K562 (cell line): ENCODE results near the gene ARSD. TPM values are rescaled to one million over a fixed set of nuclear protein-coding genes. Genes with fewer than 3 reads are reported as not detected.

Experiments
- ATAC-seq: fragments of 200-7000 bp; cut with Tn5 transposase; 3 replicates; pipeline ENCODE4 v1.9.1; 2020; ENCODE audit warnings: moderate library complexity
- BruUV-seq: library from RNA; stranded (reverse); fragments of 400-500 nt; replicated peaks from 2 replicates; lab custom pipeline; 2021; lab: Mats Ljungman, UMichigan
- CTCF ChIA-PET: fragments of 300-600 bp; formaldehyde crosslinking; extraction: SDS; loops from one replicate; lab custom pipeline; 2021; ENCODE audit warnings: low intra/inter-chr PET ratio; lab: Yijun Ruan, JAX
- POLR2A ChIA-PET: fragments of 300-600, 350-650 bp; sonication (Branson Sonifier 250); formaldehyde crosslinking; extraction: SDS; loops from one replicate; lab custom pipeline; 2021; ENCODE audit warnings: antibody characterized with exemption, inconsistent platforms; lab: Yijun Ruan, JAX
- DNase-seq, 4 experiments: peaks; one replicate each; pipeline versions ENCODE4 v3.0.0 to v3.0.0-alpha.2; 2011 to 2018; ENCODE audit warnings: low spot score in 3 of 4, mixed read lengths in 3 of 4; ENCODE audit errors: extremely low read depth in 1 of 4
- FAIRE-seq: peaks from 2 replicates; lab custom pipeline; 2011; peaks lifted over from hg19 to GRCh38; lab: Jason Lieb, UNC
- H2AFZ ChIP-seq: 2 replicates; pipeline ENCODE4 v1.6.0; 2011; ENCODE audit warnings: low read depth, low read length, control low read depth, inconsistent platforms
- H3K27ac ChIP-seq: fragments of 200-600 bp; 3 replicates; pipeline ENCODE4 v1.8.0; 2011; ENCODE audit warnings: low read depth, mild to moderate bottlenecking, control low read depth, inconsistent platforms, low read length, moderate library complexity, mixed read lengths; ENCODE audit errors: extremely low read depth
- H3K27me3 ChIP-seq, 2 experiments: fragments of 300-600 bp in 1 of 2; 2 replicates in 1 of 2; 3 replicates in 1 of 2; pipeline versions ENCODE4 v1.6.0 to v1.8.0; 2011; ENCODE audit warnings: inconsistent platforms in 2 of 2, low read length in 2 of 2, mild to moderate bottlenecking in 1 of 2, mixed read lengths in 1 of 2, moderate library complexity in 1 of 2; ENCODE audit not compliant: control insufficient read depth in 2 of 2, insufficient read depth in 2 of 2
- H3K36me3 ChIP-seq: fragments of 300-600 bp; 3 replicates; pipeline ENCODE4 v1.8.0; 2011; ENCODE audit warnings: mild to moderate bottlenecking, low read length, inconsistent platforms; ENCODE audit not compliant: control insufficient read depth, insufficient read depth
- H3K4me1 ChIP-seq, 2 experiments: fragments of 200-600 bp in 1 of 2; replicated peaks in 1 of 2; 2 replicates in 1 of 2; 3 replicates in 1 of 2; pipeline versions ENCODE4 v1.5.1 to v1.8.0; 2011; ENCODE audit warnings: inconsistent platforms in 2 of 2, low read length in 2 of 2, mild to moderate bottlenecking in 1 of 2, mixed read lengths in 1 of 2, moderate library complexity in 1 of 2; ENCODE audit not compliant: control insufficient read depth in 2 of 2, insufficient read depth in 2 of 2
- H3K4me2 ChIP-seq: 2 replicates; pipeline ENCODE4 v1.6.1; 2011; ENCODE audit warnings: low read length, control low read depth, inconsistent platforms, mixed read lengths; ENCODE audit not compliant: insufficient read depth
- H3K4me3 ChIP-seq: fragments of 200-600 bp; sonication (generic), shearing (Covaris generic); 2 replicates; pipeline ENCODE4 v1.5.1; 2016; ENCODE audit warnings: control low read depth, inconsistent platforms
- H3K79me2 ChIP-seq: fragments of 200-600 bp; 3 replicates; pipeline ENCODE4 v1.8.0; 2011; ENCODE audit warnings: low read length, inconsistent platforms; ENCODE audit not compliant: control insufficient read depth, insufficient read depth
- H3K9ac ChIP-seq, 2 experiments: 2 replicates each; pipeline versions ENCODE4 v1.6.0 to v1.6.1; 2011; ENCODE audit warnings: low read depth in 2 of 2, low read length in 2 of 2, control low read depth in 1 of 2, inconsistent platforms in 1 of 2, mild to moderate bottlenecking in 1 of 2, mixed read lengths in 1 of 2; ENCODE audit not compliant: insufficient read depth in 1 of 2
- H3K9me1 ChIP-seq: one replicate; pipeline ENCODE4 v1.6.0; 2011; ENCODE audit warnings: inconsistent platforms, mild to moderate bottlenecking, low read length, moderate library complexity; ENCODE audit not compliant: control insufficient read depth, insufficient read depth
- H3K9me3 ChIP-seq: replicated peaks from 2 replicates; pipeline ENCODE4 v1.5.1; 2011; ENCODE audit warnings: low read depth, low read length, inconsistent platforms; ENCODE audit not compliant: control insufficient read depth, insufficient read depth
- H4K20me1 ChIP-seq: replicated peaks from 2 replicates; pipeline ENCODE4 v1.6.1; 2011; ENCODE audit warnings: low read length, inconsistent platforms, mixed read lengths; ENCODE audit not compliant: control insufficient read depth, insufficient read depth
- ARID2 ChIP-seq: fragments of 450-650 bp; IDR thresholded peaks from 2 replicates; pipeline ENCODE4 v1.6.1; 2017; ENCODE audit warnings: antibody characterized with exemption, mild to moderate bottlenecking
- ATF7 ChIP-seq: fragments of 450-650 bp; IDR thresholded peaks from 2 replicates; pipeline ENCODE4 v1.7.1; 2014; ENCODE audit warnings: mild to moderate bottlenecking, moderate library complexity
- BHLHE40 ChIP-seq: IDR thresholded peaks from 2 replicates; pipeline ENCODE4 v1.6.1; 2011; ENCODE audit warnings: low read length, improper control_type of control experiment
- CC2D1A ChIP-seq: fragments of 450-650 bp; IDR thresholded peaks from 2 replicates; pipeline ENCODE4 v1.6.1; 2017; ENCODE audit warnings: mild to moderate bottlenecking
- CHCHD3 ChIP-seq: fragments of 250-450 bp; sonication (Bioruptor Pico); IDR thresholded peaks from 2 replicates; pipeline ENCODE4 v2.1.2; 2022; ENCODE audit warnings: mild to moderate bottlenecking
- CREB3 ChIP-seq: fragments of 450-650 bp; conservative IDR thresholded peaks from 2 replicates; pipeline ENCODE4 v1.6.1; 2016; ENCODE audit warnings: missing genetic modification characterization, low read depth, mild to moderate bottlenecking, missing compliant biosample characterization, moderate library complexity
- MAZ ChIP-seq, 2 experiments: fragments of 450-650 bp in 1 of 2; sonication (generic) in 1 of 2; formaldehyde crosslinking; IDR thresholded peaks in 1 of 2; conservative IDR thresholded peaks in 1 of 2; 2 replicates each; pipeline versions ENCODE4 v1.4.0 to v1.5.0; 2020; ENCODE audit warnings: mild to moderate bottlenecking in 1 of 2, missing genetic modification reagents in 1 of 2
- MYC ChIP-seq, 2 experiments: fragments of 250-450 bp in 1 of 2; sonication (Bioruptor Pico) in 1 of 2; IDR thresholded peaks; 2 replicates each; pipeline versions ENCODE4 v1.5.1 to v1.6.1; 2012 to 2021; ENCODE audit warnings: low read depth in 2 of 2, borderline replicate concordance in 1 of 2, improper control_type of control experiment in 1 of 2, low read length in 1 of 2, mild to moderate bottlenecking in 1 of 2, moderate library complexity in 1 of 2
- NUFIP1 ChIP-seq: fragments of 450-650 bp; IDR thresholded peaks from 2 replicates; pipeline ENCODE4 v1.6.1; 2018; ENCODE audit not compliant: partially characterized antibody
- PTBP1 ChIP-seq: fragments of 200-400 bp; formaldehyde crosslinking; IDR thresholded peaks from 2 replicates; pipeline ENCODE4 v1.6.1; 2017; ENCODE audit warnings: low read depth, low read length
- PYGO2 ChIP-seq: fragments of 450-650 bp; IDR thresholded peaks from 2 replicates; pipeline ENCODE4 v1.6.1; 2016; ENCODE audit warnings: mild to moderate bottlenecking, missing genetic modification characterization, moderate library complexity, missing compliant biosample characterization
- RAD21 ChIP-seq, 2 experiments: fragments of 250-450 bp in 1 of 2; fragments of 450-650 bp in 1 of 2; sonication (Bioruptor Pico) in 1 of 2; formaldehyde crosslinking in 1 of 2; IDR thresholded peaks in 1 of 2; conservative IDR thresholded peaks in 1 of 2; 2 replicates each; pipeline versions ENCODE4 v1.4.0 to v1.8.0; 2020 to 2022; ENCODE audit warnings: mild to moderate bottlenecking in 2 of 2, moderate library complexity in 1 of 2
- RNF2 ChIP-seq: sonication (generic); IDR thresholded peaks from 2 replicates; pipeline ENCODE4 v1.6.1; 2016
- SMARCC2 ChIP-seq: fragments of 450-650 bp; IDR thresholded peaks from 2 replicates; pipeline ENCODE4 v1.6.1; 2017; ENCODE audit warnings: antibody characterized with exemption, moderate library complexity, mild to moderate bottlenecking, low read depth
- ZNF274 ChIP-seq: IDR thresholded peaks from 2 replicates; pipeline ENCODE4 v1.6.1; 2011; ENCODE audit warnings: low read depth, mild to moderate bottlenecking, low read length, moderate library complexity, borderline replicate concordance
- ZNF347 ChIP-seq: fragments of 450-650 bp; formaldehyde crosslinking; IDR thresholded peaks from 2 replicates; pipeline ENCODE4 v1.4.0; 2020; ENCODE audit warnings: low read depth, mild to moderate bottlenecking, moderate library complexity
- WGBS: fragments of 100-300 bp; shearing (Covaris generic); methylation state at CpG from one replicate; pipeline ENCODE4 v1.1.6; 2016; ENCODE audit warnings: low coverage, mixed read lengths; ENCODE audit not compliant: insufficient coverage; ENCODE audit errors: missing lambda C conversion rate; 5-methylcytosine and 5-hydroxymethylcytosine counted together
- in situ Hi-C: fragments of 300-500 bp; cut with MboI; formaldehyde crosslinking; loops from 4 replicates; pipeline ENCODE4 v1.15.0; 2018; ENCODE audit warnings: inconsistent platforms, mixed read lengths
- intact Hi-C: fragments of 100-400 bp; cut with micrococcal nuclease; formaldehyde crosslinking; loops from 2 replicates; pipeline ENCODE4 v1.14.2; 2022
- polyA plus RNA-seq, 8 experiments: library from polyadenylated mRNA; depleted of rRNA in 4 of 8; stranded (reverse) in 5 of 8; unstranded in 3 of 8; fragments of >200 nt; fragmentation: Nextera tagmentation in 2 of 8; fragmentation: Illumina TruSeq in 1 of 8; extraction: Ambion mirVana in 2 of 8; extraction: Trizol in 1 of 8; gene quantifications; 2 replicates each; pipeline versions ENCODE4 v1.2.1 to v1.2.3, GENCODE V29; 2011 to 2014; ENCODE audit warnings: inconsistent platforms in 1 of 8, missing spikeins in 1 of 8
- total RNA-seq, 7 experiments: library from RNA; depleted of rRNA in 6 of 7; stranded (reverse); fragments of >200 nt in 6 of 7; fragmentation: Illumina TruSeq in 2 of 7; extraction: Trizol in 2 of 7; gene quantifications; 2 replicates each; pipeline versions ENCODE4 v1.2.1 to v1.2.3, GENCODE V29; 2011 to 2021; ENCODE audit warnings: low replicate concordance in 1 of 7

Gene ARSD
- total and polyA plus RNA-seq, 9 of the 15 experiments (the other 6 are each of a cell fraction or from before 2014, with no cell fraction given), result 0.05 to 0.23 (median 0.09) TPM; not detected in 1

GRCh38 chrX:2862404-2862803 lies 66.7 kb downstream of the ARSD start:
- no peak overlapping the region for H2AFZ ChIP-seq
- no peaks in the 10 kb centered on the region; a peak in 1 of 5 replicates for H3K4me1 ChIP-seq
- ATAC-seq, result no peak
- no peaks in the 10 kb centered on the region; the same call in 2 of the 3 replicates for H3K36me3 ChIP-seq
- in situ Hi-C loops, result no loop called here
- no peaks in the 10 kb centered on the region for H3K79me2 ChIP-seq
- H3K9me3 ChIP-seq, result no peaks in the 10 kb centered on the region
- H4K20me1 ChIP-seq, result no peaks in the 10 kb centered on the region
- no peaks in the 10 kb centered on the region for H3K27me3 ChIP-seq
- TF ChIP-seq NUFIP1 (no peak), PTBP1 (no peak), SMARCC2 (no peak), BHLHE40 (no peak), RAD21 (CRISPR knock-in tag; conservative IDR thresholded peaks at IDR 0.05 in 1 of 2, IDR thresholded peaks at IDR 0.05 in 1 of 2) (no peak), MAZ (CRISPR knock-in tag; conservative IDR thresholded peaks at IDR 0.05 in 1 of 2, IDR thresholded peaks at IDR 0.05 in 1 of 2) (no peak), RNF2 (no peak), ZNF347 (no peak), PYGO2 (tag) (no peak), CC2D1A (no peak), ARID2 (no peak), ZNF274 (no peak), CHCHD3 (CRISPR knock-in tag) (no peak), MYC (IDR thresholded peaks at IDR 0.05; ENCODE audit: low read depth, low read length) (no peak), MYC (CRISPR knock-in tag; IDR thresholded peaks at IDR 0.05; ENCODE audit: borderline replicate concordance, low read depth) (no peak), ATF7 (no peak), CREB3 (no peak)
- TF ChIP-seq, all 486 proteins: peak for 0
- DNase-seq, result no peak
- ChIA-PET POLR2A (interaction anchor here (0.6 kb wide), 1 partner anchor 99 kb away, joined by 3 read pairs; no protein-coding TSS in a partner anchor), CTCF (no interaction called here)
- intact Hi-C loops, result no loop called here
- H3K27ac ChIP-seq, result no peak overlapping the region
- no TSS peak for BruUV-seq
- no peak overlapping the region for H3K4me2 ChIP-seq
- no peak overlapping the region for H3K9ac ChIP-seq
- H3K4me3 ChIP-seq, result no peak overlapping the region
- no peak for FAIRE-seq
- WGBS, result 34% methylated on average over 8 of the region's 9 CpGs
- H3K9me1 ChIP-seq, result no peaks in the 10 kb centered on the region
